ENCODE measurements around the gene LYZL2. TPM values are rescaled to one million over a fixed set of nuclear protein-coding genes. Genes with fewer than 3 reads are reported as not detected.
A peak's percentile ranks its signal among the peaks of the same experiment; 100 is the strongest.

LYZL2 gene
- total and polyA plus RNA-seq, 2 of the 8 experiments (the other 6 are each of a cell fraction or from before 2014, with no cell fraction given), result not detected

DNA sequence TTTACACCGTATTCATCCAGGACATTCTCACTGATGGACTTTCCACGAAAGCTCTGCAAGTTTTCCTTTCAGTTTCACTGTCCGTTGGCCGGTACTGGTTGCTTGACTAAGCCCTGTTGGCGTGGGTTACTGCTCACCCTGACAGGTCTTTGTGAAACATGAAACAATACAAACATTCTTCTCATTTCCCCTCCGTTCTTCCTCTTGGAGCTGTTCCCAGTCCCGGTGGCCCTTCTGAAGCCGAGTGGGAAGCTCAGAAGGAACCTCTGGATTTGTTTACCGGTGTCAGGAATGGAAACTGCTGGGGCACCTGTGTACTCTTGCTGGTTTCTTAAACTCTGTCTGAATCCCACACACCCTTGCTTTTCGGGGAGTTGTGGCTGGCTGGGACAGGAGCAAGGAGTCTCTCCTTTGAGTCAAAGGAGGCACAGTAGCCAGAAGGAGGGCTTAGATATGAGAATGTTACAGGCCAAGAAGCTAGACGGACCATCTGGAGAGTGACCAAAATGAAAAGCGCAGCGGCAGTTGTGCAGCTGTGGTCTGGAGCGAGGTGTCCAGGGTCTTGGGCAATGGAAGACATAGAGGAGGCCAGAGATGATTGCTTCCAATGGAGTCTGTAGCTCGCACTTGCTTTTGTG lies 45.7 kb downstream of the LYZL2 start:
- no peak overlapping the region for H2BK5ac ChIP-seq (ENCODE audit: low read depth, low read length)
- ChIA-PET CTCF (ENCODE audit: partially characterized antibody) (interaction anchor here (0.7 to 5.4 kb wide), 9 partner anchors 8 to 224 kb away, joined by 3 to 31 read pairs (median 4); no protein-coding TSS in a partner anchor), POLR2A (ENCODE audit: partially characterized antibody) (no interaction called here)
- no peak overlapping the region for H2BK15ac ChIP-seq (ENCODE audit: low read length)
- no peak overlapping the region for H3K9ac ChIP-seq (replicated peaks in 1 of 4; ENCODE audit: extremely low read depth in 1 of 4, low read depth in 3 of 4, low read length in 3 of 4)
- no peak overlapping the region for H3K4ac ChIP-seq (replicated peaks; ENCODE audit: insufficient read length, low read depth, low read length)
- H3K4me2 ChIP-seq (ENCODE audit: insufficient read depth in 1 of 2, low read depth in 2 of 2, low read length in 2 of 2), result no peak overlapping the region
- H2AFZ ChIP-seq (ENCODE audit: low read length), result peak overlapping the region; percentile 73
- no peak overlapping the region for H3K27ac ChIP-seq (ENCODE audit: low read depth, low read length)
- no peak overlapping the region for H4K5ac ChIP-seq (ENCODE audit: insufficient read length, low read depth, low read length)
- no peak for TF ChIP-seq SUZ12 (IDR thresholded peaks at IDR 0.05; ENCODE audit: low read length)
- no peak for TF ChIP-seq NANOG (IDR thresholded peaks at IDR 0.05; ENCODE audit: insufficient read depth, low read depth, low read length, poor library complexity, severe bottlenecking)
- no peak for TF ChIP-seq TAF1 (IDR thresholded peaks at IDR 0.05; ENCODE audit: low read depth, low read length)
- H3K23me2 ChIP-seq (ENCODE audit: low read depth, low read length), result no peaks in the 10 kb centered on the region
- H2BK20ac ChIP-seq (ENCODE audit: low read length), result no peak overlapping the region
- H3K9me3 ChIP-seq (ENCODE audit: insufficient read depth in 2 of 2, low read depth in 1 of 2, low read length in 1 of 2), result no peaks in the 10 kb centered on the region
- 0 out of 7 replicates have a peak, but pooled peaks cover 0 to 2% (median 0%) of the 10 kb centered on the region in 4 experiments for H3K27me3 ChIP-seq (replicated peaks in 1 of 4; ENCODE audit: control insufficient read depth in 3 of 4, extremely low read depth in 1 of 4, insufficient read depth in 3 of 4, low read length in 3 of 4)
- no peak overlapping the region for H3K4me3 ChIP-seq (ENCODE audit: extremely low read depth in 1 of 4, insufficient read depth in 2 of 4, low read depth in 3 of 4, low read length in 4 of 4)
- H2BK120ac ChIP-seq (replicated peaks; ENCODE audit: low read depth, low read length), result no peak overlapping the region
- no peak overlapping the region for H3K56ac ChIP-seq (replicated peaks; ENCODE audit: insufficient read length, low read depth, low read length)
- H2BK12ac ChIP-seq (ENCODE audit: low read depth, low read length), result no peak overlapping the region
- H3K14ac ChIP-seq (ENCODE audit: insufficient read length), result no peak overlapping the region
- no peaks in the 10 kb centered on the region for H4K20me1 ChIP-seq (replicated peaks in 1 of 2; ENCODE audit: control insufficient read depth in 1 of 2, insufficient read depth in 2 of 2, low read length in 2 of 2)
- no peaks in the 10 kb centered on the region for H3K79me1 ChIP-seq (ENCODE audit: low read depth, low read length)
- no peak for DNase-seq (ENCODE audit: low read depth in 1 of 2, low spot score in 2 of 2)
- H3K4me1 ChIP-seq (replicated peaks in 1 of 4; ENCODE audit: control insufficient read depth in 3 of 4, insufficient read depth in 4 of 4, low read length in 3 of 4), result peaks cover 0 to 3% (median 1%) of the 10 kb centered on the region in 4 experiments; a peak in 2 of 7 replicates
- no peak for FAIRE-seq
- WGBS, 2 experiments (ENCODE audit: extremely low coverage in 1 of 2, insufficient coverage in 1 of 2, insufficient read length in 1 of 2, insufficient replicate concordance in 2 of 2, low coverage in 1 of 2, low lambda C conversion rate in 2 of 2, missing lambda C conversion rate in 1 of 2), result 82% methylated on average over 15 of the region's 15 CpGs; no CpG with 5 or more reads in 1 of the 2 experiments
- no peaks in the 10 kb centered on the region for H3K36me3 ChIP-seq (ENCODE audit: control insufficient read depth in 2 of 4, insufficient read depth in 4 of 4, low read length in 3 of 4)
- no peak overlapping the region for H4K8ac ChIP-seq (ENCODE audit: extremely low read depth, insufficient read depth, low read length)
- no peak overlapping the region for H4K91ac ChIP-seq (replicated peaks; ENCODE audit: insufficient read length, low read length)
- H3K18ac ChIP-seq (ENCODE audit: extremely low read depth, low read length), result no peak overlapping the region
- H3K79me2 ChIP-seq (ENCODE audit: control insufficient read depth in 1 of 2, insufficient read depth in 2 of 2, low read length in 2 of 2), result no peaks in the 10 kb centered on the region
- no peak overlapping the region for H2AK5ac ChIP-seq (ENCODE audit: low read depth, low read length)
- H3K23ac ChIP-seq (ENCODE audit: insufficient read length), result no peak overlapping the region
